OCI-LY1 (cell line): Measurements from ENCODE around the gene COL18A1.

Source experiments
- H2AFZ ChIP-seq: fragments of 200-600 bp; sonication (generic), shearing (Covaris generic); 2 replicates; pipeline ENCODE4 v1.6.0; 2014; ENCODE audit warnings: antibody characterized with exemption, mild to moderate bottlenecking, low read length
- H3F3A ChIP-seq: fragments of 200-600 bp; sonication (generic), shearing (Covaris generic); 2 replicates; pipeline ENCODE4 v1.6.0; 2014; ENCODE audit warnings: mild to moderate bottlenecking, antibody characterized with exemption, low read length, moderate library complexity; ENCODE audit not compliant: insufficient read depth
- H3K27ac ChIP-seq: fragments of 200-600 bp; sonication (generic); 2 replicates; pipeline ENCODE4 v1.5.1; 2014; ENCODE audit warnings: low read length, mixed run types, mild to moderate bottlenecking, low read depth; ENCODE audit not compliant: poor library complexity, severe bottlenecking
- H3K27me3 ChIP-seq: fragments of 200-600 bp; sonication (generic); 2 replicates; pipeline ENCODE4 v1.6.0; 2014; ENCODE audit warnings: antibody characterized with exemption, mild to moderate bottlenecking, low read length, moderate library complexity; ENCODE audit not compliant: insufficient read depth
- H3K36me3 ChIP-seq: fragments of 200-600 bp; sonication (generic); 2 replicates; pipeline ENCODE4 v1.6.1; 2014; ENCODE audit warnings: mild to moderate bottlenecking, antibody characterized with exemption, low read length, moderate library complexity, mixed read lengths; ENCODE audit not compliant: insufficient read depth
- H3K4me1 ChIP-seq: fragments of 200-600 bp; sonication (generic); 2 replicates; pipeline ENCODE4 v1.5.1; 2014; ENCODE audit warnings: mild to moderate bottlenecking, low read length, moderate library complexity; ENCODE audit not compliant: insufficient read depth, severe bottlenecking
- H3K4me2 ChIP-seq: fragments of 200-600 bp; sonication (generic), shearing (Covaris generic); 2 replicates; pipeline ENCODE4 v1.6.1; 2014; ENCODE audit warnings: low read length
- H3K4me3 ChIP-seq: fragments of 200-600 bp; sonication (generic); 2 replicates; pipeline ENCODE4 v1.5.1; 2014; ENCODE audit warnings: low read length, low read depth, mild to moderate bottlenecking, mixed read lengths; ENCODE audit not compliant: poor library complexity, severe bottlenecking
- H3K79me2 ChIP-seq: fragments of 200-600 bp; shearing (Covaris generic); 2 replicates; pipeline ENCODE4 v1.6.1; 2016; ENCODE audit warnings: mixed run types, low read length, mixed read lengths; ENCODE audit not compliant: insufficient read depth
- H3K9ac ChIP-seq: fragments of 200-600 bp; sonication (generic), shearing (Covaris generic); 2 replicates; pipeline ENCODE4 v1.6.1; 2014; ENCODE audit warnings: mild to moderate bottlenecking, low read length, mixed read lengths
- H3K9me2 ChIP-seq: fragments of 200-600 bp; sonication (generic), shearing (Covaris generic); 2 replicates; pipeline ENCODE4 v1.6.1; 2014; ENCODE audit warnings: low read depth, mild to moderate bottlenecking, low read length, mixed read lengths
- H3K9me3 ChIP-seq: fragments of 200-600 bp; shearing (Covaris generic); 2 replicates; pipeline ENCODE4 v1.6.1; 2014; ENCODE audit warnings: low read length, mixed read lengths
- H4K20me1 ChIP-seq: fragments of 200-600 bp; sonication (generic), shearing (Covaris generic); 2 replicates; pipeline ENCODE4 v1.6.0; 2016; ENCODE audit warnings: mild to moderate bottlenecking, low read length; ENCODE audit not compliant: insufficient read depth
- EZH2 ChIP-seq: fragments of 200-600 bp; sonication (generic), shearing (Covaris generic); IDR thresholded peaks from 2 replicates; pipeline ENCODE4 v1.8.0; 2017; ENCODE audit warnings: borderline replicate concordance, mixed run types, mild to moderate bottlenecking, antibody characterized with exemption, low read length, moderate library complexity, mixed read lengths
- TF ChIP-seq, protein P1 (sequence below): fragments of 200-600 bp; sonication (generic), shearing (Covaris generic); IDR thresholded peaks from 2 replicates; pipeline ENCODE4 v1.5.1; 2017; ENCODE audit warnings: mild to moderate bottlenecking, antibody characterized with exemption, low read length, moderate library complexity, mixed read lengths

COL18A1 gene

DNA sequence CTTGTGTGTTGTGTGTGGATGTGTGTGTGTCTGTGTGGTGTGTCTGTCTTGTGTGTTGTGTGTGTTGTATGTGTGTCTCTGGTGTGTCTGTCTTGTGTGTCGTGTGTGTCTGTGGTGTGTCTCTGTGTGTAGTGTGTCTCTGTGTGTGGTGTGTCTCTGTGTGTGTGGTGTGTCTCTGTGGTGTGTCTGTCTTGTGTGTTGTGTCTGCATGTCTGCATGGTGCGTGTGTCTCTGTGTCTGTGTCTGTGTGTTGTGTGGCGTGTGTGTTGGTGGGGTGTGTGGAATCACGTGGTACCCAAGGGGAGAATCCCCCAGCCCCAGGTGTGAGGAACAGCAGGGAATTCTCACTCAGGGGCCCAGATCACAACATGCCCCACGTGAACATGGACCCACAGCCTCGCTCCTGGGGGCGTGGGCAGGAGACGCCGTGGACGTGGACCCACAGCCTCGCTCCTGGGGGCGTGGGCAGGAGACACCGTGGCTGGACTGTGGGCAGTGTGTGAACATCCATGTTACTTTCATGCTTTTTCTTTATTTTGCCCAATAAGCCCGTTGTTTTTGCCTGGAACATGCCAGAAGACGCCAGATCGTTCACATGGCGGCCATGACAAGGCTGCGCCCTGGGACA, 69.5 kb downstream of the COL18A1 start:
- H3K4me3 ChIP-seq: no peak overlapping the region
- no peaks in the 10 kb centered on the region for H4K20me1 ChIP-seq
- TF ChIP-seq EZH2: no peak
- TF ChIP-seq, protein P1, sequence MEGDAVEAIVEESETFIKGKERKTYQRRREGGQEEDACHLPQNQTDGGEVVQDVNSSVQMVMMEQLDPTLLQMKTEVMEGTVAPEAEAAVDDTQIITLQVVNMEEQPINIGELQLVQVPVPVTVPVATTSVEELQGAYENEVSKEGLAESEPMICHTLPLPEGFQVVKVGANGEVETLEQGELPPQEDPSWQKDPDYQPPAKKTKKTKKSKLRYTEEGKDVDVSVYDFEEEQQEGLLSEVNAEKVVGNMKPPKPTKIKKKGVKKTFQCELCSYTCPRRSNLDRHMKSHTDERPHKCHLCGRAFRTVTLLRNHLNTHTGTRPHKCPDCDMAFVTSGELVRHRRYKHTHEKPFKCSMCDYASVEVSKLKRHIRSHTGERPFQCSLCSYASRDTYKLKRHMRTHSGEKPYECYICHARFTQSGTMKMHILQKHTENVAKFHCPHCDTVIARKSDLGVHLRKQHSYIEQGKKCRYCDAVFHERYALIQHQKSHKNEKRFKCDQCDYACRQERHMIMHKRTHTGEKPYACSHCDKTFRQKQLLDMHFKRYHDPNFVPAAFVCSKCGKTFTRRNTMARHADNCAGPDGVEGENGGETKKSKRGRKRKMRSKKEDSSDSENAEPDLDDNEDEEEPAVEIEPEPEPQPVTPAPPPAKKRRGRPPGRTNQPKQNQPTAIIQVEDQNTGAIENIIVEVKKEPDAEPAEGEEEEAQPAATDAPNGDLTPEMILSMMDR: no peak
- H3K9me3 ChIP-seq: no peaks in the 10 kb centered on the region
- peaks cover 11% of the 10 kb centered on the region for H3K4me1 ChIP-seq
- no peak overlapping the region for H3K9ac ChIP-seq
- no peak overlapping the region for H2AFZ ChIP-seq
- H3K9me2 ChIP-seq: no peaks in the 10 kb centered on the region
- no peaks in the 10 kb centered on the region for H3K36me3 ChIP-seq
- H3K27me3 ChIP-seq: peaks cover 5% of the 10 kb centered on the region; the same call in 1 of the 2 replicates
- H3K27ac ChIP-seq: no peak overlapping the region
- no peaks in the 10 kb centered on the region for H3K79me2 ChIP-seq
- H3F3A ChIP-seq: no peaks in the 10 kb centered on the region
- H3K4me2 ChIP-seq: no peak overlapping the region

DNA sequence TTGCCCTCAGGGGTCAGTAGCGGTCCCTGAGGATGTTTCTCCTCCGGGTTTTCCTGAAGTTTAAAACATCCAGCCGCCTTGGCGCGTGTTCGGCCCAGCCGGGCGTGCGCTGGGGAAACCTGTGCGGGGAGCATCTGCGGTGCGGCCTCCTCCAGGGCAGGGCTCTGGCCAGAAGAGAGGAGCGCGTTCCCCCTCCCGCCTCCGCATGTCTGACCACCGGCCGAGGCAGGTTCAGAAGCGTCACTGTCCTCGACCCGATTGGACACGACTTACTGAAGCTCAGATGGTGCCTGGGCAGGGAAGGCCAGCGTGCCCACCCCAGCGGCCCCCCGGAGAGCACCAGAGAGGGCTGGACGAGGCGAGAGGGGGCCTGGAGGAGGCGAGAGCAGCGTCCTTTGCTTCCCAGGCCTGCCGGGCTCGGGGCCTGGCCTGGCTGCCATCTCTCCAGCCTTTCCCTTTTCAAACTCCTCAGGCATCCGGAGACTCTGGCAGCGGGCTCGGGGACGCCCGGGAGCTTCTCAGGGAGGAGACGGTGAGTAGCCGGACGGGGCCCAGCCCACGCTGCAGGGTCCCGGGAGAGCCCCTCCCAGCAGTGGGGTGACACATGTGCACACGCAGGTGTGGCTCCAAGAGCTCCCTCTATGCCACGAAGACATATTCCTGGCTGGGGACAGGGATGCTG, 70.2 kb downstream of the COL18A1 start:
- H3K36me3 ChIP-seq: no peaks in the 10 kb centered on the region
- H3K4me1 ChIP-seq: peaks cover 11% of the 10 kb centered on the region

DNA sequence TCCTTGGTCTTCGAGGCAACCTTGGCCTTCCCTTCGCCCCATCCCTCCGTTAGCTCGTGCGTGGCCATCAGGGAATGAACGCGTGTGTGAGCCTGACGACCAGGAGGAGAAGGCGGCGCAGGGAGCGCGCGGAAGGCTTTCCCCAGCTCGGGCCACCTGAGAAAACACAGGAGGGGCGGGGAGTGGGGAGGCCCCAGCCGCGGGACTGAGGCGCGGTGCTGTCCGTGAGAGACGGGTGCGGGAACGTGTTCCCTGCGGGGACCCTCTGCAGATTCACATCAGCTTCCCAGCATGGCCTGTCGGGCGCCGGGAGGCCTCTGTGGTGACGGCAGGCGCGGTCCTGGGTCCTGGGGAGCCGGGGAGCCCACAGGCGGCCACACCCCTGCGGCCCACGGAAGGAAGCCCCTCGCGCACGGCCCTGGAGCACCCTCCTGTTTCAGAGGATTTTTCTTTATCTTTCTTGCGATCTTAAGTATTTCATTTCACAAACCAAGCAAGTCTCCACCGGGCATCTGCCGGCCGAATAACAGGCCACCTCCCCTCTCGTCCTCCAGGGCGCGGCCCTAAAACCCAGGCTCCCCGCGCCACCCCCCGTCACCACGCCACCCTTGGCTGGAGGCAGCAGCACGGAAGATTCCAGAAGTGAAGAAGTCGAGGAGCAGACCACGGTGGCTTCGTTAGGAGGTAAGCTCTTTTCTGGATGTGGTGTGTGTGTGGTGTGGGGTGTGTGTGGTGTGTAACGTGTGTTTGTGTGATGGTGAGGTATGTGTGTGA, 71.0 kb downstream of the COL18A1 start:
- no peak overlapping the region for H3K27ac ChIP-seq
- no peaks in the 10 kb centered on the region for H3F3A ChIP-seq
- H3K9me2 ChIP-seq: no peaks in the 10 kb centered on the region
- H3K4me1 ChIP-seq: peaks cover 11% of the 10 kb centered on the region
- TF ChIP-seq, protein P1: no peak
- TF ChIP-seq EZH2: no peak
- no peaks in the 10 kb centered on the region for H3K36me3 ChIP-seq
- H3K79me2 ChIP-seq: no peaks in the 10 kb centered on the region
- no peaks in the 10 kb centered on the region for H3K9me3 ChIP-seq
- H3K9ac ChIP-seq: no peak overlapping the region
- H3K4me2 ChIP-seq: no peak overlapping the region
- no peak overlapping the region for H3K4me3 ChIP-seq
- no peaks in the 10 kb centered on the region for H4K20me1 ChIP-seq
- peaks cover 5% of the 10 kb centered on the region; the same call in 1 of the 2 replicates for H3K27me3 ChIP-seq
- no peak overlapping the region for H2AFZ ChIP-seq

More for the DNA sequence above, 70.2 kb downstream of the COL18A1 start:
- Histone ChIP-seq H3K27ac (no peak overlapping the region), H3K9me2 (no peaks in the 10 kb centered on the region), H3K4me2 (no peak overlapping the region), H2AFZ (no peak overlapping the region), H3K4me3 (no peak overlapping the region), H3K9me3 (no peaks in the 10 kb centered on the region), H3F3A (no peaks in the 10 kb centered on the region), H3K9ac (no peak overlapping the region), H4K20me1 (no peaks in the 10 kb centered on the region), H3K27me3 (peaks cover 5% of the 10 kb centered on the region; the same call in 1 of the 2 replicates), H3K79me2 (no peaks in the 10 kb centered on the region)
- no peak for TF ChIP-seq EZH2
- TF ChIP-seq, protein P1: no peak
